T-helper 2 cell (primary cell): ENCODE measurements around the gene ITGB3.
"Not testable (repeated sequence)": the region's sequence is repeated elsewhere in the genome, so short reads cannot be mapped to it uniquely, and the experiment has no call there.

ENCODE experiments used
- DNase-seq, 5 experiments: peaks; one replicate each; pipeline versions ENCODE4 v3.0.0 to v3.0.0-alpha.2; 2012 to 2022

ITGB3 gene

DNA sequence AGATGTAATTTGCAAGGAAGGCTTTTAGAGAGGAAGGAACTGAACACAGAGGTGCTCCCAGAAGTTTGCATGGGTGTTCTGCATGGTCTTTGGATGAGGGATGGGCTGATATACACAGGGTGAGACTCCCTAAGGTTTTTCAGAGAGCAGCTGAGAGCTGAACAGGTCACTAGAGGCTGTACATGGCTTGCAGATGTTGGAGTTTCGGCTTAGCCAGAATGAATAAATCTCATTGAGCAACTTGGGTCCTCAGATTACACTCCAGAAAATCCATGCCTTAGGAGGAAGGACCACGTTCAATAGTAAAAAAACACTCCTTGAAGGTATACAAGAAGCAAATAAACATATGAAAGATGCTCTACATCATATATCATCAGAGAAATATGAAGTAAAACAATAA is 7.5 kb upstream of the ITGB3 start:
- no peak for DNase-seq

DNA sequence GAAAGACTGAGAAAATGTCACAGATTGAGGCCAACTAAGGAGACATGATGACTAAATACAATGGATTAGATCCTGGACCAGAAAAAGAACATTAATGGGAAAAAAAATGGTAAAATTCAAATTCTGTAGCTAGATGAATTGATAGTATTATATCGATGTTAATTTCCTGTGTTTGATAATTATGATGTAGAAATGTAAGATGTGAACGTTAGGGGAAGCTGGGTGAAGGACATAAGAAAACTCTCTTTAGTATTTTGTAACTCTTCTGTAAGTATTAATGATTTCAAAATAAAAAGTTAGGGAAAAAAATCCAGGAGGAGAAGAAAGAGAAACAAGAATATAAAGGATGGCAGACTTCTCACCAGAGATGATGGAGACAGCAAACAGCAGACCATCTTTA is 2.8 kb upstream of the ITGB3 start:
- no peak for DNase-seq

DNA sequence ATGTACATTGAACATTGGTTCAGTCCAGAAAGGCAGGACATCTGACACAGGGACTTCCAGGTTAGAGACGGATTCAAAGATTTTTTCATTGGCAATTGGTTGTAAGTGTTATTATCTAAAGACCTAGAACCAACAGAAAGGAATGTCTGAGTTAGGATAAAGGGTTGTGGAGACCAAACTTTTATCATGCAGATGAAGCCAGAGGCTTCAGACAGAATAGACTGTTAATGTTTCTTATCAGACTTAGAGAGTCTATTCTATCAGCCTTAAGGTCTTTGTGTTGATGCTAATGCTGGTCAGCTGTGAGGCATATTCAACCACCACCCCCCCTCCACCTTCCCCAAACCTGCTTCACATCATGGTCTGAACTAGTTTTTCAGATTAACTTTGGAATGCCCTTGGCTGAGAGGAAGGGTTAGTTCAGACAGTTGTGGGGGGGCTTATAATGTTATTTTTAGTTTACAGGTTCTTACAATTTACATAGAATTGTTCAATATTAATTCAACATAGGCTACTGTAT is 2.1 kb upstream of the ITGB3 start:
- no peak for DNase-seq

DNA sequence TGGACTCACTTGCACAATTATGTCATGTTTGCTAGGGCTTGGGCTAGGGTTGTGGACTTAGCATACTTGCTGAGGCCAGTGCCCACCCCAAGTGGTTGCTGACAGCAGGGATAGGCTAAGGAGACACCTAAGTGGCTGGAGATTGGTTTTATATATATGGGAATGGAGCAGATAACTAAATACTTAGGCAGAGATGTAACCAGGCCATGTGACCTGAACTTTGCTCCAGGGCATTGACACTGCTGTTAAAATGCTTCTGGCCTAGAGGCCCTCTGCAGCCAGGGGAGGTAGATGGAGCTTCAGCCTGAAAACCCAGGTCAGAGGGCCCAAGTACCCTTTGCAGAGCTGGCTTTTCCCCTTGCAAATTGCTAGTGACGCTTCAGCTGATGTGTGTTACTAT is 1.4 kb upstream of the ITGB3 start:
- DNase-seq, result no peak

DNA sequence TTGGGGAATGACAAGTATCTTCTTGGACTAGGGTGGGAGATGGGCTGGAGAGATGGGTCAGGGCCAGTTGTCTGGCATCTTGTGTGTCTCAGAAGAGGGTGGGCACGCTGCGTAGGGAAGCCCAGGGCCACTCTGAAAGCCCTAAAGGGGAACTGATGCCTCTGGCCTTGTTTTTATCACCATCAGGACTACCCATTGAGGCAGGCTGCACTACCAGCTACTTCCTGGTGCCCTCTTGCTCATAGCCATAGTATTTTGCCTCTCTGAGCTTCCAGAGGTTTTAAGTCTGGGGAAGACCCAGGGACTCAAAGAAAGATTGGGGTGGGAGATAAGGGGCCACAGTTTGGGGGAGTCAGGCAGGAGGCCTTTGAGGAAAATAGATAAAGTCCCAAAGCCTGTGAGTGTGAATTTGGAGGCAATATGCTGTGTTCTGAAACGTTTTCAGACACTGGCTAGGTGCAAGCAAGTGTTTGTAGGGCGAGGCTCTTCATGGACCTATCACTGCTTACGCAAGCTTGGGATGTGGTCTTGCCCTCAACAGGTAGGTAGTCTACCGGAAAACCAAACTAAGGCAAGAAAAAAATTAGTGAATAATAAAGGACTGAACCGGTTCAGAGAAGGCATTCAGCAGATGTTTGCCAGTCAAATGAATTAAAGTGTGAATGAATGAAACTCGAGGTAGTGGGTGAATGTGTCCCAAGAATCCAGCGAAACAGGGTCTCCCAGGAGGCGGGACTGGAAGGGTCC is 688 bp upstream of the ITGB3 start:
- no peak for DNase-seq

DNA sequence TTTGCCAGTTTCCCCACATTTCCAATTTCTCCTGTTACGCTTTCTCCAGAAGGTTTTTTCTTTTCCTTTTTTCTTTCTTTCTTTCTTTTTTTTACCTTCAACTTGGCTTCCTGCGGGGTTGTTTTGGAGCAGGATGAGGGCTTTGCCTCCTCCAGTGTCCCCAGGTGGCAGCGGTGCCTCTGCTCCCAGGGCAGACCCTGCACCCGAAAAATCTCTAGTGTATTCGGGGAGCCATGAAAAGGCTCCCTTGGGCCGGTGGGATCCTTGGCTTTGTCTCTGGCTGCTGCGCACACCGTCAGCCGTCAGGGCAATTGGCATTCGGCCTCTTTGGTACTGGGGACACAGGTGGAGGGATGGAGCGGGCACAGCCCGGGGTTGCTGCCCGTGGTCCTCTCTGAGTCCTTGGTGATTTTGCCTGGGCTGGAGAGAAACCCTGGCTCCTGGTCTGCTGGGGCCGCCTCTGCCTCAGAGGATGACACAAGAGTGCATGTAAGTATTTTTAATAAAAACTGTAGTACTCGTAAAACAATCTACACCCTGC is 846 bp downstream of the ITGB3 start:
- no peak for DNase-seq

DNA sequence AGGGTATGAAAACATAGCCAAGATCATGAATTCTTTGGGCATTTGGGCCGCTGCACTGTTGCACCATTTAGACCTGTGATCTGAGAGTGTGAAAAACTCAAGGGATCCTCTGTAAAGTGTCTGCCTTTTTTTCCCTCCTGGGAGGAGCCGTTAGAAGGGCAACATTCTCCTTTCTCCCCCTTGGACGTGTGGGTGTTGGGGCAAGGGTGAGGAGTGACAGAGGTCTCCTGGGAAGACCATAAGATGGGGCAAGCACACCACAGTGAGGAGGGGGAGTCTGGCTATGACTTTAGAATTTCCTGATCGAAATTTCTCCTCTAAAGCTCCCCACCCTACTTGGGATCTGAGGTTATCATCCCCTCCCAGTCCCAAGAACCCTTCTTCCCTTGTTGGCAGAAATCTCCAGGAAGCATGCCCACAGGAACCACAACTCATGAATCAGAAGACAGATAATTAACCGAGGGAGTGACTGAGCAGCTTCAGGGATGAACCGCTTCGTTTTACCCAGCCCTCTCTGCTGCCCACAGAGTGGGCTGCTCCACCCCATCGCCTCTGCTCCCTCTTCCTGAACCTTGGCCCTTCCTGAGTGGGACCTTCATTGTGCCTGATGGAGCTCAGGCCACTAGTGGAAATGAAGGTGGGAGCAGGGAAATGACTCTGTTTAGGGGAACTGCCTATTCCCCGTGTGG is 4.2 kb downstream of the ITGB3 start:
- no peak for DNase-seq

DNA sequence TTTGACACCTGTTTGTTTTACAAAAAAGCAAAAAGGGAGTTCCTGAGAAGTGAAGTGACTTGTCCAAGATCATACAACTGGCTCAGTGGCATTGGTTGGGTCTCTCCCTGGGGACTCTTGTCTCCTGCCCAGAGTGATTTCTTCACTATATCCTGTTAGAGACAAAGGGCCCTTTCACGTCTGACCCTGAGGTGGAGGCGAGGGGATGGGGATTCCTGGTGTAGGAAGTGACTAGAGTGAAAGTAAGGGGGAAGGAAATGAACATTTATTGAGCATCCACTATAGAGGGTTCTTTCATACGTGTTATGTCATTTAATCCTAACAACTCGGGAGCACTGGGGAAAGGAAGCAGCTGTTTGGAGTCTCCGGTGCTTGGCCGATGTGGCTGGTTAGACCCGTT is 9.0 kb downstream of the ITGB3 start:
- no peak for DNase-seq

DNA sequence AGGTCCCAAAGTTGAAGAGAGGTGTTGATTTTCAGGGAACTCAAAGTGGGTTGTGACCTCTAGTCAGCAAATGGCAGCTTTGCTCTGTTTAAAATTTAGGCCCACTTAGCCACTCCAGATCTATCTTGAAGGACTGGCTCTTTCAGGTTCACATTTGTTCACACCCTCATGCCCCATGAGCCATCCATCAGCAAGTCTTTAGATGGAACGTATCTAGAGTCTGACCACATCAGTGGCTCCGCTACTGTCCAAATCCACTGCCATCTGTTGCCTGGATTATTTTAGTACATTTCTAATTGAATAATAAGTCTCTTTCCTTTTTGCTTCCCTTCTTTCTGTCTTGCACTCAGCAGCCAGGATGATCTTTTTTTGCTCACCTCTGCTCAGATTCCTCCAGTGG is 10.5 kb downstream of the ITGB3 start:
- DNase-seq, result no peak

DNA sequence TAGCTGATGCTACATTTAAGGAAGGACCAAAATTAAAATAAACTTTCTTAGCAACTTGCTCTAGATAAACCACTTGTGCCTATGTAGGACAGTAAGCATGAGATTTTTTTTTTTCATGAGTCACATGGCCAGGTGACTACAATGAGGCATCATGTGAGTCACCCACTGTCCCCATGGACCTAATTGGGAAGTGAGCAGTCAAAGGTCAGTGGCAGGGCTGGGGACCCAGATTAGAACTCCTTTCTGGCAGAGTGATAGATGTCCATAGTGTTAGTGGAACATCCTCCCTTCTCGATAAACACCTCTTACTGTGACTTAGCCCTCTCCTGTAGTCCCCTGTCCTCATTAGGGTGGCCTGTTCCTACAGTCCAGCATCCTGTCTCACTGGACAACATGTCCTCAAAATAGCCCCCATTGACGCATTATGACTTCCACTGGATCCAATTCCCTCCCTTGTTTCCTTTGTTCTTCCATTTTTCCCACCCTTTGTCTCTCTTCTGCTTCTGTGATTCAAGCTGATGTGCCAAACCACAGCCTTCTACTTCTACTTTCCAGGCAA is 12.4 kb downstream of the ITGB3 start:
- DNase-seq, result no peak

DNA sequence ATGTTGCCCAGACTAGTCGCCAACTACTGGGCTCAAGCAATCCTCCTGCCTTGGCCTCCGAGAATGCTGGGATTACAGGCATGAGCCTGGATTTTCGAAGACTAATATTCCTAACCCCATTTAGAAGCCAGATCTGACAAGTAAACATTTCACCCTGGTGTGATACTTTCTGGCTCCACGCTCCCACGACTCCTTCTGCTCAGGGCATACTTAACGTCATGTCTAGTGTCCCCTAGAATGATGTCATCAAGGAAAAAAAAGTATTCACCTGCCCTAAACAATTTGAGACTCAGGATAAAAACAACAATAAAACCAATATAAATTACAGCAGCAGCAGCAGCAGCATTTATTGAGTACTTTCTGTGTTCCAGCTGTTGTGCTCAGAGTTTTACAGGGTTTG is 13.2 kb downstream of the ITGB3 start:
- no peak for DNase-seq

DNA sequence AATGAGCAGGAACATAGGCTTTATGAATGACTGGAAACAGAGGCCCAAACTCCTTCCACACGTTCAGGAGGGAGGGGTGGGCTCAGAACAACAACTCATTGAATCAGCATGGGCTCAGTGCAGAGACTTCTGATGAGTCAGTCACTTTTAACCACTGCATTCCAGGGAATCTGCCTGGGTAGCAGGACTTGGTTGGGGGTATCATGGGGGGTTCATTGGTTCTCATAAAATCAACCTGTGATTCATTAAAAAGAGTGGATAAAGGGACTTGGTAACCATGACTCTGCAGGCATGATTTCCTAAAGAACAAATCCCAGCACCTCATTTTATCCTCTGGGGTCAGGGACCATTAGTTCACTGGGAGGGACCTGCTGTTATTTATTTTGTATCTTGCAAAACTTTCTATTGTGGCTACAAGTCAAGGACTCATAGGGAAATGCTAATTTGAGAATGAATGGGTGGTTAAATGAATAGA is 13.8 kb downstream of the ITGB3 start:
- DNase-seq, result no peak

DNA sequence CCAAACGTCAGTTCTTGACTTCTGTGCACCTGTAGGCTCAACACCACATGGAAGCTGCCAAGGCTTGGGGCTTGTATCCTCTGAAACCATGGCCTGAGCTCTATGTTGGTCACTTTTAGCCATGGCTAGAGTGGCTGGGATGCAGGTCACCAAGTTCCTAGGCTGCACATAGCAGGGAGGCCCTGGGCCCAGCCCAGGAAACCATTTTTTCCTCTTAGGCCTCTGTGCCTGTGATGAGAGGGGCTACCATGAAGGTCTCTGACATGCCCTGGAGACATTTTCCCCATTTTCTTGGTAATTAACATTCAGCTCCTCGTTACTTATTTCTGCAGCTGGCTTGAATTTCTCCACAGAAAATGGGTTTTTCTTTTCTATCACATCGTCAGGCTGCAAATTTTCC is 15.3 kb downstream of the ITGB3 start:
- DNase-seq, result not testable (repeated sequence)

DNA sequence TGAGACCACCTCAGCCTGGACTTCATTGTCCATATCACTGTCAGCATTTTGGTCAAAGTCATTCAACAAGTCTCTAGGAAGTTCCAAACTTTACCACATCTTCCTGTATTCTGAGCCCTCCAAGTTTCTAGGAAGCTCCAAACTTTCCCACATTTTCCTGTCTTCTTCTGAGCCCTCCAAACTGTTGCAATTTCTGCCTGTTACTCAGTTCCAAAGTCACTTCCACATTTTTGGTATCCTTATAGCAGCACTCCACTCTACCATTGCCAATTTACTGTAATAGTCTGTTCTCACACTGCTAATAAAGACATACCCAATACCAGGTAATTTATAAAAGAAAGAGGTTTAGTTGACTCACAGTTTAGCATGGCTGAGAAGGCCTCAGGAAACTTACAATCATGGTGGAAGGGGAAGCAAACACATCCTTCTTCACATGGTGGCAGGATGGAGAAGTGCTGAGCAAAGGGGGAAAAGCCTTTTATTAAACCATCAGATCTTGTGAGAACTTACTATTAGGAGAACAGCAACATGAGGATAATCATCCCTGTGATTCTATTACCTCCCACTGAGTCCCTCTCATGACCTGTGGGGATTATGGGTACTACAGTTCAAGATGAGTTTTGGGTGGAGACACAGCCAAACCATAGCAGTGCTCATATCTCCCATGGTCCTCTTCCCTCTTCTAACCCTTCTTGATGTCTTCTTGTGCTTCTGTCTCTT is 16.1 kb downstream of the ITGB3 start:
- not testable (repeated sequence) for DNase-seq

DNA sequence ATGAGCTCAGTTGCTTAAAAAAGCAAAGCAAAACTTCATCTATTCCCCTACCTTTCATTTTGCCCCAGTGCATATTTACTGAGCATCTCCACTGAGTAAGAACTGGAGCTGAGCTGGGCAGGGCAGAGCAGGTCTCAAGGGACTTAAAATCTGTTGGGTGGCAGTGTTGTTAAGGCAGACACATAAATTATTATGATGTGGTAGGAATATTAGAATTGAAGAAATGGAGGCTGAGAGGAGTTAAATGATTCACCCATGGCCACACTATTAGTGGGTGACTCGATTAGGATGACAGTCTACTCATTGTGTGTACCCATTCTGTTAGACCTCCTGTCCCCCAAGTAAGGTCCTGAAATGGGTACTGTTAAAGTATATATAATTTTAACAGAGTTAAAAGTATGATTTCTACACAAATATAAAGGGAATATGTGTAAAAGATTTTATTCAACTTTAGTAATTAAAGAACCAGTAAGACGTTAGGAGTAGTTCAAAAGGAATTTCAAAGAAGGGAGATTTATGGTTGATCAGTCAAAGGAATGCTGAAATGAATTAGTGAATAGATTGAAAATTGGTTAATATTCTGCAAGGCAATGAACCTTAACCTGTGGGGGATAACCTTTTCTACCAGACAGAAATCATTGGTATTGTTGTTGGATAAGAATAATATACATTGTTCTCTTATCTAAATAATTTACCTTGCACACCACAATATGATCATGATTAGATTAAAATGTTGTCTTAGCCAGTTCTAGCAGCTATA is 17.5 kb downstream of the ITGB3 start:
- no peak for DNase-seq

DNA sequence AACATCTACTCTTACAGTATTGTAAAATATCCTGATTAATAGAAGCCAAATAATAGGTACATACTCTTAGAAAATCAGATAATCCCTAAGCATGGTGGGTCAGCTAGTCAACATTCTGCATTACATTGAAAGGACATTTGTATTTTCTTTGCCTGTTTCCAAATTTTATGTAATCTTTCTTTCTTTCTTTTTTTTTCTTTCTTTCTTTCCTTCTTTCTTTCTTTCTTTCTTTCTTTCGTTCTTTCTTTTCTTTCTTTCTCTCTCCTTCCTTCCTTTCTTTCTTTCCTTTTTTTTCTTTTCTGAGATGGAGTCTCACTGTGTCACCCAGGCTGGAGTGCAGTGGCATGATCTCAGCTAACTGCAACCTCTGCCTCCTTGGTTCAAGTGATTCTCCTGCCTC is 18.9 kb downstream of the ITGB3 start:
- no peak for DNase-seq

DNA sequence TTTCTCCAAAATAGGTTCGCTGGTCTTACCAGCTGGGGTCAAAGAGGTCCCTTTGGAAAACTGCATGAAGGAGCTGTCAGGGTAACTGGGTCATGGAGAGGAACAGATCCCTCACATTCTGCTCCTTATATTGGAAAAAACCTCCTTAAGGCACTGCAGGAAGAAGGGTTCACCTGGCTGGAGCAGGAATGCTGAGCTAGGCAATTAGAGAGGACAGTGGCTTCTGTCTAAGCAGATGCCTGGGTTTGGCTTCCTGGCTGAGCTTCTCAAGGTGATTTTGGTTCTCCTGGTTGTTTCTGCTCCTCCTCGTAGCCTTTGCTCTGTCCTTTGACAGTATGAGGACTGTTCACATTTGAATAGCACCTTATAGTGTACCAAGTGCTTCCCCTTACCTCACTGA is 19.6 kb downstream of the ITGB3 start:
- DNase-seq, result no peak

DNA sequence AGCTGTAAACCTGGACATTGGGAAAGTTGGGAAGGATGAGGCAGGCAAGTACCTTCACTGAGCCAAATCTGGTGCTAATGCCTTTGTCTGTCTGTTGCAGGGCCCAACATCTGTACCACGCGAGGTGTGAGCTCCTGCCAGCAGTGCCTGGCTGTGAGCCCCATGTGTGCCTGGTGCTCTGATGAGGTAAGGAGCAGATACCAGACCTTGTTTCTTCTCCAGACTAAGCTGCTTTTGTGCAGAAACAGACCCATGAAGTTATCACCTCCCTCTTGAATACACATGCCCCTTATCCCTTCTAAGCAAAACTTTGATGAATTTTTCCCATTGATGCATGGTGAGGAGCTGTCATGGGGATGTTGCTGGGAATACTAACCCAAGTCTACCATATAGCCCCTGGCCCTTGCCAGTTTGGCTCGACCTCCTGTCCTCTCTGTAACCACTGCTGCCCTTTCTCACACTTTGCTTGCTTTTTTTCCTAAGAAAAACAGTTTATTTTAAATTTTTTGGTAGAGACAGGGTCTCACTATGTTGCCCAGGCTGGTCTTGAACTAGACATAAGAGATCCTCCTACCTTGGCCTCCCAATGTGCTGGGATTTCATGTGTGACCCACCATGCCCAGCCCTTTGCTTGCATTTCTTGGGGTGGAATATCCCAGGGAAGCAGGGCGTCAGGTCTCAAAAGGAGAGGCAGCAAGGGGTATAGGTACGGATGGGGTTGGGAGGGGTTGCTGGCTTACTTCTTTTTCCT is 20.9 kb downstream of the ITGB3 start:
- DNase-seq, result no peak

DNA sequence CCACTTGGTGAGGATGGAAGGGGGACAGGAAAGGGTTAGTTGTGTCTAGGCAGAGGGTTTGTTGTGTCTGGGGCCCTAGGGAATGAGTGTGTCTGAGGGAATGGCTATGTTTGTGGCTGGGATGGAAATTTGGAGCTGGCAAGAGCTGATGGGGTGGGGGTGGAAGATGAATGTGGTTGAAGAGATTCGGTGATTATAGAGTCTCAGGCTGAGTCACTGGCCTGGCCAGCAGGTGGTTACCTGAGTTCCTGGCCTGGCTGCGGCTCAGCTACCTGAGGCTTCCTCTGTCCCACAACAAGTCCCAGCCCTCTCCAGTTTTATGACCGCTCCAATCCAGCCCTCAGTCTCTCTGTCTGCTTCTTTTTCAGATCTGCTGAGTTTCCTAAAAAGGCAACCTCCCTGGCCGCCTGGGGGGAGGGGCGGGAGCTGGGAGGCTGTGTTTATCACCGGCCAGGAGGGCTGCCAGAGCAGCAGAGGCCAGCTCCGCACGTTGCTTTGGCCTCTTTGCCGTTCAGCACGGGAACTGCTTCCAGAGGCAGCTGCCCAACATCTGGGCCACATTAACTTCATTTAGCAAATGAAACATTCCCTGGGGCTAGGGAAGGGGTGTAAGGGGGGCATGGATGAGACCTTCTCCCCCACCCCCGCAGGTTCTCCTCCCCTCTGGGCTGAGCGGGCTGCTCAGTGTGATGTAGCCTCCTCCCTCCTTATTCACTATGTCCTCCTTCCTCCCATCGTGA is 21.8 kb downstream of the ITGB3 start:
- no peak for DNase-seq

DNA sequence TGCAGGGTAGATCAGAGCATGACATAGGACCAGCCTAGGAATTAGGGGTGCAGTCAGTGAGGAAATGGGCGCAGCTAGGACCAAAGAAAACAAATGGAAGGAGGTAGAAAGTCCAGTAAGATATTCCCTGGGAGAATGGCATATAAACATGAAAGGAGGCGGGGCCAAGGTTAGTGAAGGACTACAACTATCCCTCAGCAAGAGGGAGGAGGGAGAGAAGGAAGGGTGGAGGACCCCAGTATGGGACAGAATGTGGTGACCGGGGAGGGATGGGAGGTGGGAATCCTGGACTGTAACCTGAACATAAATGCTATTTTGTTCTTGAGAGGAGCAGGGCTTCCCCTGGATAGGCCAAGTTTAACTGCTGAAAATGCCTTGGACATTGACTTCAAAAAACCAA is 22.8 kb downstream of the ITGB3 start:
- no peak for DNase-seq

DNA sequence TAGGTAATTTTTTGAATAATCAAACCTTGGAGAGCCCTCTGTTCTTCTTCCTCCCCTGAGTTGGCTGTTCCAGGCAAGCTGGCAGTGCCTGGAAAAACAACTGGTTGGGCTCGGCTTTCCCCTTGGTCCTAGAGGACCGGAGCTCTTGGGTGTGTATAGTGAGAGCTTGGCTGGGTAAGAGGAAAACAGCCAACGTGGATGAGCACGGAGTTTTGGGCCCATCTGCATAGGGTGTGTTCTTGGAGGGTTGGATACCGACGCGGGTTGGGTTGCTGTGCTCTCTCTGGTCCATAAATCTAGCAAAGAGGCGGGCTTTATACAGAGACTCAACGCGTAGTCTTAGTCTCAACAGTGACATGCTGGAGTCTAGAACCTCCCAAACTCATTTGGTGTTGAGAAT is 23.2 kb downstream of the ITGB3 start:
- no peak for DNase-seq
